Central memory CD4-positive, alpha-beta T cell (primary cell): ENCODE data around the gene PKIG.
"Not testable (repeated sequence)": the region's sequence is repeated elsewhere in the genome, so short reads cannot be mapped to it uniquely, and the experiment has no call there.

ENCODE experiments used
- DNase-seq: peaks from one replicate; pipeline ENCODE4 v3.0.0; 2022

PKIG gene

GRCh38 chr20:44572551-44573500, 9.6 kb upstream of the PKIG start:
- no peak for DNase-seq

GRCh38 chr20:44573501-44573869, 8.9 kb upstream of the PKIG start:
- DNase-seq, result no peak

DNA sequence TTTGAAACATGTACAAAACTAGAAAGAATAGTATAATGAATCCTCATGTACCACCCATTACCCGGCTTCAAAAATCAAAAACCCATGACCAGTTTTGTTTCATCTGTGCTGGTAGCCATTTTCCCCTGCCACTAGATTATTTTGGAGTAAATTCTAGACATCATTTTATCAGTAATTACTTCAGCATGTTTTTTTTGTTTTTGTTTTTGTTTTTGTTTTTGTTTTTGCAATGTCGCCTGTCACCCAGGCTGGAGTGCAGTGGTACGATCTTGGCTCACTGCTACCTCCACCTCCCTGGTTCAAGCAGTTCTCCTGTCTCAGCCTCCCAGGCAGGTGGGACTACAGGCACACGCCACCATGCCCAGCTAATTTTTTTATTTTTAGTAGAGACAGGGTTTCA, 8.0 kb upstream of the PKIG start:
- no peak for DNase-seq

- no peak for DNase-seq
Observed at GRCh38 chr20:44576297-44576696, 6.1 kb upstream of the PKIG start.

DNA sequence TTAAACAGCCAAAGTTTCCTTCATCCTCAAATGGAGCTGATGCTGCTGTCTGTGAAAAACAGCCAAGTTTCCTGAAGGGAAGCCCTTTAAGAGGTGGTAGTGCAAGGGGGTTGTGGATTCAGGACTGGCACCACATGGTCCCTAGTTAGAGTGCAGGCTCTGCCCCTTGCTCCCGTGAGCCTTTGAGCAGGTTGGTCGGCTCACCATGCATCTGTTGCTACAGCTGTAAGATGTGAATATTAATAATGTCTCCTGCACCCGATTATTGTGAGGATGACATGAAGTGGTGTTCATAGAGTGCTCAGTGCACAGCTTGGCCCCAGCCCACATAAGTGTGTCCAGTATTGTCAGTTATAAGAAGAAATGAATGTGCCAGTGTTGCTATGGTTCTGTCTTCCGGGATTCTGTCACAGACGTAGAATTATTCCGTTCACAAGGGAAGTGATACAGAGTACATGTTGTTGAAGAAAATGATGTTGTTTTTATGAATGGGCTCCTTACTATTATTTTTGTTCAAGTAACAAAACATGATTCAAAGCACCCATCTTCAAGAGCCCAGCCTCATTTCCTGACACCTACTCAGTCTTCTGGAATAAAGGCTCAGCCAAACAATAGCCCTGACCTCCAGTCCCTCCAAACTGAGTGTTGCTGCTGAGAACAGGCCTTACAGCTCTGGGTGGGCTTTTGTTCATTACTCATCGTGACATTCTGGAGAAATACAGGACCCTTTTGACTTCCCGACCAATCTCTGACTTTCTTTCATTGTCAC, 2.9 kb upstream of the PKIG start:
- no peak for DNase-seq

DNA sequence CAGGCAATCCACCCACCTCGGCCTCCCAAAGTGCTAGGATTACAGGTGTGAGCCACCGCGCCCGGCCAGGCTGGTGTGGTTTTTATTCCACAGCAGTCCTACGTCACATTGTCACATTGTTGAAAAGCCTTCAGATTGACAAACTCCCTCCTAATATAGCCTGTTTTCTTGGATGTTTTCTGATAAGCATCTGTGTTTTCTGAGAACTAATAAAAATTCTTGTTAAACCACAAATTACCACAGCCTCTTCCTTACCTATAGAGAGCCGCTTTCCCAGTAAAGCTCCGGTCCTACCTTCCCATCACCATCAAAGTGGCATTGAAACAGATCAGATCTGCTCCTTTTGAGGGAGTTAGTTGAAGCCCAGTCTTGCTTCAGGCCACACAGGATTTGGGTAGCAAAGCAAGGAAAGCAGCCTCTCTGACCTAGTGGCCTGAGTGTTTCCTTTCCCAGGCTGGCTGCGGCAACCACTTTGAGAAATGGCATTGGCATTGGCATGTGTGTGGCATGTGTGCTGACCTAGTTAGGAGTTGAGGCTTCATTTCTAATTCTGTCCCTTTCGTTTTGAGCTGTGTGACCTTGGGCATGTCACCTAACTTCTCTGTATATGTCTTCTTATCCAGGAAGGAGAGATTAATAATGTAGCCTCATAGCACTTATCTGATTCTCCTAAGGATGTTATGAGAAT, 1.7 kb upstream of the PKIG start:
- DNase-seq, result no peak

- DNase-seq, result no peak
Observed at GRCh38 chr20:44581515-44581914, 864 bp upstream of the PKIG start.

GRCh38 chr20:44583157-44583556, 778 bp downstream of the PKIG start:
- no peak for DNase-seq

GRCh38 chr20:44584162-44584561, 1.8 kb downstream of the PKIG start:
- DNase-seq, result no peak

- DNase-seq, result no peak
Observed at GRCh38 chr20:44585057-44585963, 2.9 kb downstream of the PKIG start.

DNA sequence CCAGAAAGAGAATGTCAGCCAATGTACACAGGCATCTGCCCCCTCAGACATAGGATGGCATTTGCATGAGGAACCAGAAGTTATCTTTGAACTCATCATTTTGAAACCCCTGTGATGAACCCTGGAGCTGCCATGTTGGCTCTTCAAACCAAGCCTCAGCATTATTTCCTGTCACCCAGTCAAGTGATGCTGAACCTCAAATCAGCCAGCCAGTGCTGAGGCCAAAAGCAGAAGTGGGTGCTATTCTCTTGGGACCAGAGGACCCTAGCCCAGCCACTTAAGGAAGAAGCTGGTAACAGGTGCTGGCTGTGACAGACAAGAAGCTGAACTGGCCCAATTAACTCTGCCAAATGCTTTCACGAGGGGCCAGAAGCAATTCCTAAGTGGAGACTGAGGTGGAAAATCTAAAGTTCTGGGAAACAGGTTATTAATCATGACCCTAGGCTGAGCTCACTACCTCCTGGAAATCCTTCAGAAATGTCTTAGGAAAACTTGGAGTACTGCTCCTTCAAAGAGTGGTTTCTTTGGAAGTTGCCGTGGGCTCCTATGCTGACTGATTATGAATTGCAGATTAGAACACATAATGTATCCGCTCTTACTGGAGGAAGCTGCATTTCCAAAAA, 4.0 kb downstream of the PKIG start:
- no peak for DNase-seq

DNA sequence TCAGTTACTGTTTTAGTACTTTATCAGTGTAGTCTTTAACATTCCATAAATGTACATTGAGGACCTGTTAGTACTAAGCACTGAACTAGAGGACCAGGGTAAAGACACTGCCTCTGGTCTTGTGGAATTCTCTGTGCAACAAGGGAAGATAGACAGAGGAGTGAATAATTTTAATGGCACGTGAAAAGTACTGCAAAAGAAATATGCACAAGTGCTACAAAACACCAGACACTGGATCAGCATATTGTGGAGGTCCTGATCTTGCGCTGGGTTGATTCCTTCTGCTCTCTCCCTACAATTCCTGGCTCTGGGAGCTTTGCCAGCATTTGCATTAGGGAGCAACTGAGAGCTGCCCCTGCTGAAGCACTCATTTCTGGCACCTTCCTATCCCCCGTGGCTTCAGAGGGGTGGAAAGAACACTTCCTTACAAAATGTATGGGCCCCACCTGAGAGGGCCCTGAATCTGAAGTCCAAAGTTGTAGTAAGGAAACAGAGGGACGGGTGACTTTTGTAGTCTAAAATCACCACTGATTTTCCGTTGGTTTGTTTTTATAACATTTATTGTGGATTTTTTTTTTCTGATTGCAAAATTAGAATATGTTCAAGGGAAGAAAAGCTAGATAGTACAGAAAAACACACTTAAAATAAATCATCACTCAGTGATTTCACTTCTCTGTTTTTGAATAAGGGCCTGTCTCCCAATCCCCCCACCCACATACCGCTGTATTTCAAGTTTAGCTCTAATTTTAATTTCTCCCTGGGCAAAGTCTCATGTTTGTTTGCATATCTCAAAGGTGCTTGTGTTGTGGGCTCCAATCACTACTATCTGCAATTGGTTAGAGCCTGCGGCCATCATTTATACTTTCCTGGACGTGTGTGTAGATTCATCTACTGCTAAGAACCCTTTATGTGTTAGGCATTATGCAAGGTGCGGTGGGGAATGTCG, 4.9 kb downstream of the PKIG start:
- no peak for DNase-seq

- DNase-seq, result not testable (repeated sequence)
Observed at GRCh38 chr20:44588321-44588720, 5.9 kb downstream of the PKIG start.

DNA sequence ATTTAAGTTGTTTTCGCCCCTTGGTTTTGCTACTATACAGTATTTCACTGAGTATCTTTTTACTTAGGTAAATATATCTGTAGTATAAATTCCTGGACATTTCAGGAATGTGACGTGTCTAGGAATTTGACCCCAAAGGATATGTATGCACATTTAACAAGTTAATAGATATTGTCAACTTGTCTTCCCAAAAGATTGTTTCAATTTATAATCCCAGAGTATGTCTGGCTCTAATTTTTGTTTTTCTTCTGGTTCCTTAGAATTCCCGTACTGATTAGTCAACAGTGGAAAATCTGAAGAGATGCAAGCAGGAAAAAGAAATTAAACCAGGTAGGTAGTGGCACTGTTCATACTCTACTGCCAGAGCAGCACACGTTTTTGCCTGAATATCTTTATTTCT, 7.2 kb downstream of the PKIG start:
- no peak for DNase-seq

- DNase-seq, result no peak
Observed at GRCh38 chr20:44590980-44591778, 8.8 kb downstream of the PKIG start.

DNA sequence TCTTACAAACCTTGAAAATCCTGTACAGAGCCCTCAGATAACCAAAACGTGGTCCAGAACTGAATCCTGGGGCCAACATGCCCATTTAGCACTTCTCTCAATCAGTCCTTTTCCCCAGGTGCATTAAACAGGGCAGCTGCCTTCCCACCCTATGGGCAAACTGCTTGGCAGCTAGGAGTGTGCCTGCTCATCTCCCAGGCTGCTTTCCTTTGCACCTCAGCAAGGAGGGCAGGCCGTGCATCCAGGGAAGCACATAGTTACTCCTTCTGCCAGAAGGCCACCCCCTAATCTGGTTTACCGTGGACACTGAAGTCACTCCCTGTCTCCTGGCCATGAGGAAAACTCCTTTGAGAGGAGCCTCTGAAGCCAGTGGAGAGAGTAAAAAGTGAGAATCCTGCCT, 10.0 kb downstream of the PKIG start:
- DNase-seq, result no peak

DNA sequence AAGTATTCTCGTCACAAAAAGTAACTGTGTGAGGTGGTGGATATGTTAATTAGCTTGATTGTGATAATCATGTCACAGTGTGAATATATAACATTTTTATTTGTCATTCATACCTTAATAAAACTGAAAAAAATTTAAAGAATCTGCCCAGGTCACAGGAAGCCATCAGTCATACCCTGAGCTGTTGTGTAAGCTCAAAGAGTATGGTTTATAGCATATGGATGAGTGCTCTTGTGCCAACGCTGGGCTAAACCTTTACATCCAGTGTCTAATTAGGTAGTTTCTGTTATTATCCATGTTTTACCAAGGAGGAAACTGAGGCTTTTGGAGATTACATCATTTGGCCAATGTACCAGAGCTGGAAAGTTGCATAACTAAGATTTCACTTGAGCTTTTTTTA, 11.4 kb downstream of the PKIG start:
- DNase-seq, result no peak

DNA sequence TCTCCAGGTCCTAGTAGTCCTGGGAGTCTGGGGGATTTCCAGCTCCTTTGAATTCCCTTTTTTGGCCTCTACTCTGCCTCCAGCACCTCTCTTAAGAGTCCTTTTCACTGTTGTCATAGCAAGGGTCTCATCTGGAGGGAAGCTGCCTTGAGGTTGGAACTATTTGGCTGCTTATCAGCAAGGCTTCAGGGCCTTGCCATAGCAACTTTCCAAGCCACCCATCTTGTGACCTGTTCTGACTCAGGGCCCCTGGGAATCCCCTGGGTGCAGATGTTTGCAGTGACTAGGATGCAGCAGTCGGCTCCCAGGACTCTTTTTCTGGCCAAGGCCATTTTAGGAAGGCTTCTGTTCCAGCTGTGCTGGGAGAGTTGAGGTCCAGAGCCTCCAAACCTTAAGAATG, 12.4 kb downstream of the PKIG start:
- no peak for DNase-seq

- DNase-seq, result no peak
Observed at GRCh38 chr20:44596010-44596409, 13.6 kb downstream of the PKIG start.

DNA sequence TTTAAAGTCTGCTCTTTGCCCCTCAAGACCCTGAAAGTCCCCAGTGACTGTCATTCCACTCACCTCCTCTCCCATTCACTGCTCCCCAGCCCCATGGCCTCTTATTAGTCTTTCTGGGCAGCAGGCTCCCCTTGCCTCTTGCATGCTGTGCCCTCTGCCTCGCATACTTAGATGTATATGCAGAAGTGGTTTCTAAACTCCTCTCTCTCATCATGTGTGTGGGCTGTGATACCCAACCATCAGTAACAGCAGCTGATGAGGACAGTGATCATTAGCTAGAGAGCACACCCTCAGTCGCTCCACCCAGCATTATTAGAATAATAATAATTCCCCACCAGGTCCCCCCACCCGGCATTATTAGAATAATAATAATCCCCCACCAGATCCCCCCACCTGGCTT, 14.5 kb downstream of the PKIG start:
- no peak for DNase-seq
